Stimulated activated CD4-positive, alpha-beta T cell treated with anti-CD3 and anti-CD28 coated beads, TNF-alpha, amount 100 ng/mL, for 1 hour (primary cell): ENCODE data around the gene ZMAT3.
A peak's percentile ranks its signal among the peaks of the same experiment; 100 is the strongest.
"Not testable (repeated sequence)": the region's sequence is repeated elsewhere in the genome, so short reads cannot be mapped to it uniquely, and the experiment has no call there.

Experiments
- DNase-seq, 3 donors: peaks; one replicate each; pipeline ENCODE4 v3.0.0-alpha.2; 2020; ENCODE audit warnings: low read depth in 3 of 3, low spot score in 1 of 3

The ZMAT3 gene

DNA sequence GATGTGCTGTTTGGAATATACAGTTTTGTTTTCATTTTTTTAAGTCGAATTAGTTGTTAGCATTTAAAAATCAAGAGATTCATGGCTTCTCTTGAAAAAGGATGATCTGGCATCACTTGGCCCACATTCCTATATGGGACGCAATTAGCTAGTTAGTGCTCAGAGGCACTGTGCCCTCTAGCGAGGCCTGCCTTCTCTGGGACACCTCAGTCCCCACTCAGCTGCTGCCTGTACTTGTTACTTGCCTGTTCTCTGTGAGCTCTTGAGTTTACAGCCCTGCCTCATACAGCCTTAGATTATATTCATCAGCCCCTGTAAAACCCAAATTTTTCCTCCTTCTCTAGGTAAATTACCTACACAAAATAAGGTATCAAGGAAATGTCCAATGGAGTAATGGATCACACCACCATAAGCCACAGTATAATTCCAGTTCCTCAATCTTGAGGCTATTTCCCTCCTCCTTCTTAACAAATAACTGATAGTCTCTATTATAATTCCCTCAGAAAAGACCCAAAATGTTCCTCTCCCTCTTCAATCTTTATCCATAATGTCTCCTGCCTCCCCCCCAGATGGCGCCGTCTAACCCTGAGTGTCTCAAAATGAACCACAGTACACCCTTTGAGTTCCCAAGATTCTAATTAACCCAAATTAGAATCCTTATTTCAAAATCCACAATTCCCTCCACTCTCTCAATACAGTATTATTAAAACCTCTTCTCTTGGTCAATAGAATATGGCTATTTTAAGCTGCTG, 2.7 kb downstream of the ZMAT3 start:
- peak in 1 of 3 donors; percentile 11 for DNase-seq

DNA sequence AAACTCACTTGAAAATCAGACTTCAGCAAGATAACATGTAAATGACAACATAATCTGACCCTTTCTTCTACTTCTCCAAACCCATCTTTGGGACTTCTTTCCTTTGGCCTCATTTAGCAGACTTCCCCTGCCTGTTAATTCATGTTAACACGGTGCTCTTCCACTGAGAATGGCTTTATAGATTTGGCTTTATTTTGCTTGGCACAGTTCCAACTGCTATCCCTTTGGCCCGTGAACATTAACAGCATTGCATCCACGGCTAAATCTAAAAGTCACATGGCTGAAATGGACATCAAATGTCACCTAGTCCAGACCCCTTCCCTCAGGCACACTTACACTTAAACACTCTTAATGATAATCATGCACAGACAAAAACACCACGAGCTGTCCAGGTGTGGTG, 3.8 kb downstream of the ZMAT3 start:
- no peak for DNase-seq

DNA sequence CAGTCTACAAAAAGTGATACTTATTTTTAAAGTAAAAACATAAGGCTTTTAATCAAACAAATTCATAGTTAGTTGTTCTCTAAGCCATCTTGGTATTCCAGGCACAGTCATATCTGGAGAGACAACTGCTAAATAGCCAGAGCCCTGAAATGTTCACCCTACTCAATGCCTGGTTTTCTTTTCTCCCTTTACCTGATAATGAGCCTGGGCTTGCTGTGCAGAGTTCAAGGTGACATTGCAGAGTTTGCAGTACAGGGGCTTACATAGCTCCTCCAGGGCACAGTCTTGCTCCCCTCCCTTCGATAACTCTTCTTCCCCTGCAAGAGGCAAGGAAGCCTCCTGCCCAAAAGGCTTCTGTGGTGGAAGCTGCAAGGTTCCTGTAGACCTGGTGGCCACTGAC, 4.3 kb downstream of the ZMAT3 start:
- no peak for DNase-seq

DNA sequence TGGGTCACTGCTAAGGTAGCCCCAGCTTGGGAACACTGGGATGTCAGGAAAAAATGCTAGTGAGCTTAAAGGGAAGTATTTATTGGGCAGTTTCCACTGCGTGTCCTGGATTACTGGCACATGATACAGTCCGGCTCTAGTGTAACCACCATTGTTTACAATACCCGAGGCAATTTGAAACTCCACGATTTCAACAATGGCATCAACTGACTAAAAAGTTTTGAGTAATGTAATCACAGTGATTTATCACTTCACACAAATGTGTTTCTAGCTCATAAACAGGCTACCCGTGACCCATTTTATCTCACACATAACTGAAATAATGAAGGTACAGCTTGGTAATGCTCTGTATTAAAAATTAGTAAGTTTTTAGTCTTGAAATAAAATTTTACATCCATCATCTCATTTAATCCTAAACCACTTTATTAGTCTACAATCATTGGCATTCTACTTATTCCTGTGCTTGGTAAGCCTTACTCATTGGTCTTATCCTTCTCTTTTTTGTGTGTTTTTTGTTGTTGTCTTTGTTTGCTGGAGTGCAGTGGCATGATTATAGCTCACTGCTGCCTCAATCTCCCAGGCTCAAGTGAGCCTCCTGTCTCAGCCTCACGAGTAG, 7.6 kb downstream of the ZMAT3 start:
- no peak for DNase-seq

DNA sequence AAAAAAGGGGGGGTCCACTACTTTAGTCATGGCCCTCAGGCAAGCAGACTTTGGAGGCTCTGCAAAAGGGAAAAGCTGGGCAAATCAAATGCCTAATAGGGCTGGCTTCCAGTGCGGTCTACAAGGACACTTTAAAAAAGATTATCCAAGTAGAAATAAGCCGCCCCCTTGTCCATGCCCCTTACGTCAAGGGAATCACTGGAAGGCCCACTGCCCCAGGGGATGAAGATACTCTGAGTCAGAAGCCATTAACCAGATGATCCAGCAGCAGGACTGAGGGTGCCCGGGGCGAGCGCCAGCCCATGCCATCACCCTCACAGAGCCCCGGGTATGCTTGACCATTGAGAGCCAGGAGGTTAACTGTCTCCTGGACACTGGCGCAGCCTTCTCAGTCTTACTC, 15.3 kb downstream of the ZMAT3 start:
- no peak for DNase-seq

DNA sequence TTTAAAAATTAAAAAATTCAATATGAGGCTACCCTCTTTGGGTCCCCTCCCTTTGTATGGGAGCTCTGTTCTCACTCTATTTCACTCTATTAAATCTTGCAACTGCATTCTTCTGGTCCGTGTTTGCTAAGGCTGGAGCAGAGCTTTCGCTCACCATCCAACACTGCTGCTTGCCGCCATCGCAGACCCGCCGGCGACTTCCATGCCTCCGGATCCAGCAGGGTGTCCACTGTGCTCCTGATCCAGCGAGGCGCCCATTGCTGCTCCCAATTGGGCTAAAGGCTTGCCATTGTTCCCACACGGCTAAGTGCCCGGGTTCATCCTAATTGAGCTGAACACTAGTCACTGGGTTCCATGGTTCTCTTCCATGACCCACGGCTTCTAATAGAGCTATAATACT, 17.0 kb downstream of the ZMAT3 start:
- not testable (repeated sequence) for DNase-seq

- no peak for DNase-seq
Observed at GRCh38 chr3:179046497-179047353, 24.9 kb downstream of the ZMAT3 start.

GRCh38 chr3:179045719-179046402, 25.7 kb downstream of the ZMAT3 start:
- DNase-seq: no peak

GRCh38 chr3:179038899-179039251, 32.7 kb downstream of the ZMAT3 start:
- DNase-seq: not testable (repeated sequence)

GRCh38 chr3:179038216-179038898, 33.3 kb downstream of the ZMAT3 start:
- DNase-seq: no peak

- DNase-seq: peak; percentile 9 to 32 (median 27)
Observed at GRCh38 chr3:179037351-179037750, 34.3 kb downstream of the ZMAT3 start.

GRCh38 chr3:179036626-179037300, 34.8 kb downstream of the ZMAT3 start:
- no peak for DNase-seq

DNA sequence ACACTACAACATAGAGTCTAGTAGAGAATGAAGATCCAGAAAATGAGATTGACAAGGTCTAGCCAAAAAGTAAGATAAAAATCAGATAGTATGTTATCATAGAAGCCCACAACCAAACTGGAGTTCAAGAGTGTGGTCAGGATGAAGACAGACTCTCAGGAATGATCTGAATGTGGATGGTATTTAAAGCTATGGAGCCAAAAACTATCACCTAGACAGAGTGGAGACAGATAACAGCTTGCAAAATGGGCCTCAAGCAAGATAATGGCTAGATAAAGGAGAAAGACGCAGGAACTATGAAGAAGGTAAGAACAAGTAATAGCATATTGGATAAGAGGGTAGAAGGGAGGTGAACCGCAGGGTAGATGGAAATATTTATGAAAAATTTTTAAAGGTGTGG, 35.4 kb downstream of the ZMAT3 start:
- DNase-seq: no peak

- no peak for DNase-seq
Observed at GRCh38 chr3:179035232-179035631, 36.4 kb downstream of the ZMAT3 start.

GRCh38 chr3:179033304-179033657, 38.3 kb downstream of the ZMAT3 start:
- not testable (repeated sequence) for DNase-seq

GRCh38 chr3:179032454-179033303, 38.9 kb downstream of the ZMAT3 start:
- DNase-seq: not testable (repeated sequence)

DNA sequence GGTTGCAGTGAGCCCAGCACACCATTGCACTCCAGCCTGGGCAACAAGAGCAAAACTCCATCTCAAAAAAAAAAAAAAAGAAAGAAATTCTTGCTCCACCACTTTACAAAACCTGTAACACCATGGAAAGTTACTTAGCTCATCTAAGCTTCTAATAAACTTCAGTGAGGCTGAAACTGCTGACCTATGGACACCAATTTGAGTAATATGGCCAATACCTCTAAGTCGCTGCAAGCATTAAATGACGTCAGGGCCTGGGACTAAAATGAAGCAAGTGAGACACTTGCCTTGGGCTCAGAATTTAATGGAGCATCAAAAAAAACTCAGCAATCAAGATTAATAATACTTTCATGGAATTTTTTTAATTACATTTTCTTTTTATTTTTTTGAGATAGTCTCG, 42.5 kb downstream of the ZMAT3 start:
- no peak for DNase-seq

DNA sequence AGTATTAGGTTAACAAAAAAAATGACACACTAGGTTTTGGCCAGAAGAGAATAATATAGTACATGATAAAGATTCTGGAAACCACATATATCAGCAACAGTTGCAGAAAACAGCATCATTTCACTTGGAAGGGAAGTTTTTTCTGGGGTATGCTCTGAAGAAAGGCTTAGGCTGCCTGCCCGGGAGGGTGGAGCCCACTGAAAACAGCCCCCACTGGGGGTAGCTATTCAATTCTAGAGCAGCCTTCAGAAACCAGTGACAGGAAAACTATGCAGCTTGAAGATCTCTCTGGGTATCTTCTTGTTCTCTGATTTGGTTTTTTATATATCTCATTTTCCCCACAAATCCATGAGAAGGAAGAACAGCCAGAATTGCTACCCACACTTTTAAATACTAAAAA, 43.2 kb downstream of the ZMAT3 start:
- no peak for DNase-seq

- no peak for DNase-seq
Observed at GRCh38 chr3:179027326-179027900, 44.2 kb downstream of the ZMAT3 start.
